SW480 (cell line): ENCODE measurements around the gene PHLPP1.

Source experiments
- DNase-seq: peaks from one replicate; pipeline ENCODE4 v3.0.0-alpha.2; 2016; ENCODE audit warnings: low spot score

Gene PHLPP1

DNA sequence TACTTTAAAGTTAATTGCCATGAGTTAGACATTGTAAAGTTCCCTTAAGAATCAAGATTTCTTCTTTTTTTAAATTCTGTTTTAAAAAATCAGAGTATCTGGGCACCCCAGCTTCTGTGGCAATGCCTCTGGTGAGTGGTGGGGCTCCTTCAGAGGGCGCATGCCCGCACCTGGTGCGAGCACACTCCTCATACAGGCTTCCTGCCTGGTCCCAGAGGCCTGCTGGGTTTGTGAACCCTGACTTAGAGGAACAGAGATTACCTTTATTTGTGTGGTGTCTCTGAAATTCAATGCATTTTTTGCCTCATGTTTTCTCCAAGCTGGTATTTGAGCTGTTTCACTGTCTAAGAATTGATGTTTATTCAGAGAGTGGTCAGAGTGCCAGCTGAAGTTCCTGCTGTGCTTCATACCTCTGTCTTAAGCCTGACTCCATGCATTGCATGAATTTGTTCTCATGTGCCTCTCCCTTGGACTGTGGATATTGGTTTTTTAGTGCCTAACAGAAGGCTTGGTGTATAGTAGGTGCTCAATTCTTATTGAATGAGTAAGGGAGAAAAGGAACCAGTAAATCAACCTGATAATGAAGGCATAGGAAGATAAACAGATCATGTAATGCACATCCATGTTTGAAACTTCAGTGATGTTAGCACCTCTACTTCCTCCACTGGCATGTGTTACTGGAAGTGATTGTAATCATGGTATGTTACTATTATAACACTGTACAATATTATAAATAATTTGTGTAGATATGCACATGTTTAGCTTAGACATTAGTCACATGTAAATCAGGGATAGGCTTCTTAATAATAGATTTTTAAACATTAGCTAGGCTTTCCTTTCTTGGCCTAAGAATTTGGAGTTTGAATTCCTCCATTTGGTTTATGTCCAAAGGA lies 29.0 kb downstream of the PHLPP1 start:
- no peak for DNase-seq

DNA sequence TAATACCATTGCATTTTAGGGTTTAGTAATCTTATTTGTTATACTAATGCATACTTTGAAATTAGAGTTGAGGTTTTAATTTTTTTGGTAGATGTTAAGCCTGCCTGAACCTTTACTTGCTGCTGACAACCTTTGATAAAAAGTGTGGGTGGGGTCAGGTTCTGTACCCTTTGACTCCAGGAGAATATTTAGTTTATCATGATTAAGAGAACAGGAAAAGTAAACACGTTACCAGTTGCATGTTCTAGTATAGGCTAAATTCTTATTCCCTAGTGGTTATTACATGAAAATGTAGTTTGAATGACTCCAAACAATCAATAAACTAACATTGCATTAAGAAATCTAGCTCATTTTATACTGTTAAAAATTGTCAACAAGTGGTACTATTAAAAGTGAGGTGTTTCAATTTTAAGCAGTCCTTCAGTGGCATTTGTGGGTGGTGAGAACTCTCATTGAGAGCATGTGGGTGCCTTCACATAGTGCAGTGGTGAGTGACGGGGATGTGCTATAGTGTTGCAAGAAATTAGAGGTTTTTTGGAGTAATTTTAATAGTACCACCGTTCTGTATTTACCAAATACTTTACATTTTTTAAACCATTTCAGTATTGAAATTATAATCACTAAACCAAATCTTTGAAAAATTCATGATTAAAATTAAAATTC lies 29.9 kb downstream of the PHLPP1 start:
- no peak for DNase-seq

DNA sequence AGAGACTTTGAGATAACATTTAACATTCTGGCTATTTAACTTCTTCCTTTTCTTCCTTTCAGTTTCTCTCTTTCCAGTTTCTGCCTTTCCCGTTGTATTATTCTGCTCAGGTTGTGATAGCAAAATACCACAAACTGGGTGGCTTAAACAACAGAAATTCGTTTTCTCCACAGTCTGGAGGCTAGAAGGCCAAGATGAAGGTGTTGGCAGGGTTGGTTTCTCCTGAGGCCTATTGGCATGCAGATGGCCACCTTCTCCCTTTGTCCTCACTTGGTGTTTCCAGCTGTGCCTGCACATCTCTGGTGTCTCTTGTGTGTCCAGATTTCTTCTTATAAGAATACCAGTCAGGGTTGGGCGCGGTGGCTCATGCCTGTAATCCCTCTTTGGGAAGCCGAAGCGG lies 34.0 kb downstream of the PHLPP1 start:
- no peak for DNase-seq

- no peak for DNase-seq
These were observed 36.0 kb downstream of the PHLPP1 start for GRCh38 chr18:62751341-62751821.

DNA sequence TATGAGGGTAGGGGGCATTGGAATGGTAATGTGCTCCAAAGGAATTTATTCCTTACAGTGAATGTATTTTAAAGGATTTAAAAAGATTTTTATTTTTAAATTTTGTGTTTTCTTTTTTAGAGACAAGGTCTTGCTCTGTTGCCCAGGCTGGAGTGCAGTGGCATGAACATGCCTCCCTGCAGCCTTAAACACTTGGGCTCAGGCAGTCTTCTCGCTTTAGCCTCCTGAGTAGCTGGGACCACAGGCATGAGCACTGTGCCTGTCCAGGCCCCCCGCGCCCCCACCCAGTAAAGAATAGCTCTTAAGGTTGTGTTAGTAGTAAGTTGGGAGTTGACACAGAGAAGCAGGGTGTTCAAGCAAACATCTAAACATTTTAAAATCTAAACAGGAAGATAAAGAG lies 36.6 kb downstream of the PHLPP1 start:
- no peak for DNase-seq

GRCh38 chr18:62754026-62754425 lies 38.7 kb downstream of the PHLPP1 start:
- DNase-seq, result no peak

- no peak for DNase-seq
These were observed 40.1 kb downstream of the PHLPP1 start for GRCh38 chr18:62755454-62755853.

- no peak for DNase-seq
These were observed 40.6 kb downstream of the PHLPP1 start for GRCh38 chr18:62755946-62756345.

DNA sequence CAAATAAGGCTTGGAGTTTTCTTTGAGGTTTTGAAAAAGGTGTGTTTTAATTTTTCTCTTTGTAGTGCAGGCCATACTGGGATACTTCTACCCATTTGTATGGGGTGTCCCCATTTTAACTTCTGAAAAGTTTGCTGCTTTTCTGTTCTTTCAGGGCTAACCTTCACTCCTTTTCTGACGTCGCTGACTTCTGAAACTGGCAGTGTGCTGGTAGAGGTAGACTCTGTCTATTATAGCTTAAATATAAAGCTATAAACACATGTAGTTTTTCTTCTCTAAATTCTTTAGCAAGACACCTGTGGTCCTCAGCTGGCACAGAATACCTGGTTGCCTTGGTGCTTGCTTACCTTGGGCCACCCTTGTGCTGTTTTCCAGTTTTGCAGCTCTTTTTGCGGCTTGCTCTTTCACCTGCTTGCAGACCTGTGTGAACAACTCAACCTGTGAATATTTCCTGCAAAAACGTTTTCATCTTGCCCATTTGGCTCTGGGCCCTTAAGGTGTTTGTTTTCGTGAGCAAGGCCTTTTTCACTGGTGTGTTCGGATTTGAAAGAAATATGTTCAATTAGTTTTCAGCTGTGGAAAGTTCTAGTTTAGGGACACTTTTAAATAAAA lies 42.2 kb downstream of the PHLPP1 start:
- DNase-seq, result no peak

DNA sequence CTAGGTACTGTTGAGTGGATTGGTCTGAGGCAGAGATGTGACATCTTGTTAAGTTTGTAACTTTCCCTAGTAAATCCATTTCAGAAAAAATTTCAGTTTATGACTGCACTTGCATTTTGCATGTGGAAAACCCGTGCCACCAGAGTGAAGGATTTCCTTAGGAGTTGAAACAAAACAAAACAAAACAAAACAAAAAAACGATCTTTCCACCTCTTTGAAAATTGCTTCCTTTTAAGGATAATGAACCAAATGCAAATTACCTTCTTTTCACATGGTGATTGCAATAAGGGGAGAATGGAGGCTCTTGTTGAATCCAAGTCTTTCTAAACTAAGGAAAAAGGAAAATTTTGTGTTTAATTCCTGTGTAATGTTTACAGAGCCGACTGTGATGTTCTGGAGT lies 43.2 kb downstream of the PHLPP1 start:
- no peak for DNase-seq

- no peak for DNase-seq
These were observed 44.5 kb downstream of the PHLPP1 start for GRCh38 chr18:62759704-62760402.

DNA sequence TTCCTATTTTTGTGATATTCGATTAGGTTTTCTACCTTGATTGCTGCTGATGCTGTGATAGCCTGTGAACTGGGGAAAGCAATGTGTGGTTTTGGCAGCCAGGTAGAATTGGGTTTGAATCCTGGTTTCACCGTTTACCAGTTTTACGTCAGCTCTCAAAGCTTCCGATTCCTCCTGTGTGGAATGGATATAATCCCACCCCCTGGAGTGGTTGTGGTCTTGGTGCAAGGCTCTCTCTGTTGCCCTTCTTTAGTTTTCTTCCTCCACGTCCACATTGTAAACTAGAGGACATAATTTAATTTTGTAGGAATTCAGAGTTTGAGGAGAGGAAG lies 45.0 kb downstream of the PHLPP1 start:
- DNase-seq, result no peak

- DNase-seq, result no peak
These were observed 47.8 kb downstream of the PHLPP1 start for GRCh38 chr18:62763101-62763521.

DNA sequence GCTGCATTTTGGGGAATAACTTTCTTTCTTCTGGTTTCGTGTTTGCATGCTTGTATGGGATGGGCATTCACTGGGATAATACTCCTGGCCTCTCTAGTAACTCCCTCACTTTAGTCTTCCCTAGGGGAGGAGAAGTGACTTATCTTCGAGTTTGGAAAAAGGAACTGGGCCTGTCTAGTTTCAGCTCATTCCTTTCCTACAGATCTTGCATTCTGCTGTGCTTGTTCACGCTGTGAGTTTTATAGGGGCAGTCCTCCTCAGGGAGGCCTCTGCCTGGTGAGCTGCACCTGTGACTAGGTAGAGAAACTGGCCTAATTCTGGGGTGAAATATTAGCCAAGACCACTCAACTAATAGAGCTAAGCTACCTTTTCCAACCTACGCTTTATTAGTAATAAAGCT lies 50.9 kb downstream of the PHLPP1 start:
- no peak for DNase-seq

- no peak for DNase-seq
These were observed 52.0 kb downstream of the PHLPP1 start for GRCh38 chr18:62767321-62767720.

- no peak for DNase-seq
These were observed 52.7 kb downstream of the PHLPP1 start for GRCh38 chr18:62767836-62768557.

- no peak for DNase-seq
These were observed 53.2 kb downstream of the PHLPP1 start for GRCh38 chr18:62768558-62768943.

- no peak for DNase-seq
These were observed 53.9 kb downstream of the PHLPP1 start for GRCh38 chr18:62769216-62769615.

GRCh38 chr18:62771494-62772270 lies 56.3 kb downstream of the PHLPP1 start:
- DNase-seq, result no peak

GRCh38 chr18:62772860-62773584 lies 57.7 kb downstream of the PHLPP1 start:
- DNase-seq, result no peak
